Testis (tissue), 3 donors: Measurements from ENCODE around the gene NPEPL1. TPM values are rescaled to one million over a fixed set of nuclear protein-coding genes. Genes with fewer than 3 reads are reported as not detected.

ENCODE experiments used
- DNase-seq: peaks from one replicate; pipeline ENCODE4 v3.0.0-alpha.2; 2019
- H3K27ac ChIP-seq, 2 donors: fragments of 200-600 bp; sonication (generic); one replicate each; pipeline ENCODE4 v1.5.1; 2019
- H3K27me3 ChIP-seq: fragments of 200-600 bp; sonication (generic); one replicate; pipeline ENCODE4 v1.5.1; 2019
- H3K36me3 ChIP-seq: fragments of 200-600 bp; sonication (generic); one replicate; pipeline ENCODE4 v1.5.1; 2017; ENCODE audit warnings: low read depth; ENCODE audit errors: missing control alignments
- H3K4me1 ChIP-seq: fragments of 200-600 bp; sonication (generic); one replicate; pipeline ENCODE4 v1.5.1; 2019
- H3K4me3 ChIP-seq, 2 donors: fragments of 200-600 bp; sonication (generic); one replicate each; pipeline ENCODE4 v1.5.1; 2017 to 2019
- H3K9me3 ChIP-seq: fragments of 200-600 bp; sonication (generic); one replicate; pipeline ENCODE4 v1.5.1; 2017
- POLR2A ChIP-seq: fragments of 450-650 bp; IDR thresholded peaks from one replicate; pipeline ENCODE4 v1.6.1; 2017; ENCODE audit warnings: antibody characterized with exemption, mild to moderate bottlenecking, moderate library complexity
- WGBS, 2 donors: methylation state at CpG; one replicate each; pipeline ENCODE4 v1.1.5; 2018; 5-methylcytosine and 5-hydroxymethylcytosine counted together
- intact Hi-C: fragments of 100-400 bp; cut with DNase I; formaldehyde crosslinking; loops from one replicate; pipeline ENCODE4 v1.15.1; 2023; ENCODE audit warnings: low total_unique reads
- polyA plus RNA-seq: library from polyadenylated mRNA; stranded (reverse); fragments of 350-450 nt; fragmentation: Illumina TruSeq; extraction: RNeasy Lipid Tissue Mini Kit (QIAGEN cat#74804); gene quantifications from one replicate; pipeline ENCODE4 v1.2.3, GENCODE V29; 2014; ENCODE audit warnings: low read depth, low replicate concordance; ENCODE audit not compliant: insufficient read depth
- total RNA-seq, 2 donors: library from RNA; depleted of rRNA; stranded (reverse); fragments of >200 nt; gene quantifications; one replicate each; pipeline ENCODE4 v1.2.3, GENCODE V29; 2016
- TF ChIP-seq, protein P1 (sequence below), 3 experiments: fragments of 450-650 bp in 2 of 3; fragments of 200-600 bp in 1 of 3; sonication (generic) in 1 of 3; IDR thresholded peaks; one replicate each; pipeline ENCODE4 v1.5.1; 2016 to 2019; ENCODE audit warnings: antibody characterized with exemption in 3 of 3, mild to moderate bottlenecking in 2 of 3, moderate library complexity in 1 of 3

NPEPL1 gene
- total and polyA plus RNA-seq, 3 donors from 2014 or later: 47.6 to 79.9 (median 56.3) TPM

DNA sequence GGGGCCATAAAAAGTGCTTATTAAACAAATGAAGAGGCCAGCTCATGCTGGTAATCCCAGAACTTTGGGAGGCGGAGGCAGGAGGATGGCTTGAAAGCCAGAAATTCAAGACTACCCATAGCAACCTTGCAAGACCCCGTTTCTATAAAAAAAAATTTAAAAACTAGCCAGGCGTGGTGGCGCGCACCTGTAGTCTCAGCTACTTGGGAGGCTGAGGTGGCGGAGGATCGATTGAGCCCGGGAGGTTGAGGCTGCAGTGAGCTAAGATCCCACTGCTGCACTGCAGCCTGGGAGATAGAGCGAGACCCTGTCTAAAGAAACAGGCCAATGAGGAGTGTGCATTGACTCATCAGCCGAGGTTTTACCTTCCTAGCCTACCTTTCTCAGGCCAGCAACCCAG is 15.2 kb downstream of the NPEPL1 start:
- Histone ChIP-seq H3K36me3 (no peaks in the 10 kb centered on the region), H3K9me3 (no peaks in the 10 kb centered on the region), H3K27ac (no peak overlapping the region), H3K4me3 (no peak overlapping the region), H3K4me1 (no peaks in the 10 kb centered on the region), H3K27me3 (no peaks in the 10 kb centered on the region)
- WGBS, 2 donors: 93 to 96% methylated on average over 10 of the region's 10 CpGs
- intact Hi-C loops: no loop called here
- no peak for TF ChIP-seq POLR2A
- TF ChIP-seq, protein P1, sequence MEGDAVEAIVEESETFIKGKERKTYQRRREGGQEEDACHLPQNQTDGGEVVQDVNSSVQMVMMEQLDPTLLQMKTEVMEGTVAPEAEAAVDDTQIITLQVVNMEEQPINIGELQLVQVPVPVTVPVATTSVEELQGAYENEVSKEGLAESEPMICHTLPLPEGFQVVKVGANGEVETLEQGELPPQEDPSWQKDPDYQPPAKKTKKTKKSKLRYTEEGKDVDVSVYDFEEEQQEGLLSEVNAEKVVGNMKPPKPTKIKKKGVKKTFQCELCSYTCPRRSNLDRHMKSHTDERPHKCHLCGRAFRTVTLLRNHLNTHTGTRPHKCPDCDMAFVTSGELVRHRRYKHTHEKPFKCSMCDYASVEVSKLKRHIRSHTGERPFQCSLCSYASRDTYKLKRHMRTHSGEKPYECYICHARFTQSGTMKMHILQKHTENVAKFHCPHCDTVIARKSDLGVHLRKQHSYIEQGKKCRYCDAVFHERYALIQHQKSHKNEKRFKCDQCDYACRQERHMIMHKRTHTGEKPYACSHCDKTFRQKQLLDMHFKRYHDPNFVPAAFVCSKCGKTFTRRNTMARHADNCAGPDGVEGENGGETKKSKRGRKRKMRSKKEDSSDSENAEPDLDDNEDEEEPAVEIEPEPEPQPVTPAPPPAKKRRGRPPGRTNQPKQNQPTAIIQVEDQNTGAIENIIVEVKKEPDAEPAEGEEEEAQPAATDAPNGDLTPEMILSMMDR (IDR thresholded peaks at IDR 0.05): no peak
- DNase-seq: no peak

DNA sequence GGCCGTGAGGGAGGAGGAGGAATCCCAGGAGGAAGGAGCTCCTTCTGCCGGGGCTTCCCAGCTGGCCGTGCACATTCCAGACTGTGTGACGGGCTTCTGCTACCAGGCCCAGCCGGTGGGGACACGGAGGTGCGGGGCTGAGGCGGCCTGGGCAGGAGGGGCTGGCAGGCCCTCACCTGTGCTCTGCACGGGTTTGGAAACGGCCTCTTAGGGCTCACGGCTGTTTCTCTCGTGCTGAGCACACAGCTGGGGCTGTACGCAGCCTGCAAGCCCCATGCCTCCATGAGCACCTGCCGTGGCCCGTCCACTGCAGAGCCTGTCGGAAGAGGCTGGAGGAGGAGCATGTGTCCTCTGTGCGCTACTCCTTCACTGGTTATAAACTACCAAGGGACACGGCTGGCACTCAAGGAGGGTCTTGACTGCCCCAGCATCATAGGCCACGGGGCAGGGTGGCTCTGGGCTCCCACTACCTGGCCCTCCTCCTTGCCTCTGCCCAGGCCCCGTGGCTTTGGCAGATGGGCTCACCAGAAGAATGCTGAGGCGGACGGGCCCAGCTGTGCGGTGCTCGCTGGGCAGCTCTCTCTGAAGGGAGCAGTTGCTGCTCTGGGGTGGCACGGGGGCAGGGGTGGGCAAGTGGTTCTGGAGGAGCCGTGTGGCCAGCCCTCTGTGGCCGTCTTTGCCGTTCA is 15.8 kb downstream of the NPEPL1 start:
- peak; percentile 6 for DNase-seq
- intact Hi-C loops: no loop called here
- no peaks in the 10 kb centered on the region for H3K27me3 ChIP-seq
- WGBS, 2 donors: 92 to 96% methylated on average over 16 to 28 of the region's 28 CpGs
- no peaks in the 10 kb centered on the region for H3K9me3 ChIP-seq
- H3K4me1 ChIP-seq: no peaks in the 10 kb centered on the region
- H3K4me3 ChIP-seq: no peak overlapping the region
- TF ChIP-seq POLR2A: no peak
- TF ChIP-seq, protein P1 (IDR thresholded peaks at IDR 0.05): no peak
- H3K27ac ChIP-seq: no peak overlapping the region
- H3K36me3 ChIP-seq: no peaks in the 10 kb centered on the region

DNA sequence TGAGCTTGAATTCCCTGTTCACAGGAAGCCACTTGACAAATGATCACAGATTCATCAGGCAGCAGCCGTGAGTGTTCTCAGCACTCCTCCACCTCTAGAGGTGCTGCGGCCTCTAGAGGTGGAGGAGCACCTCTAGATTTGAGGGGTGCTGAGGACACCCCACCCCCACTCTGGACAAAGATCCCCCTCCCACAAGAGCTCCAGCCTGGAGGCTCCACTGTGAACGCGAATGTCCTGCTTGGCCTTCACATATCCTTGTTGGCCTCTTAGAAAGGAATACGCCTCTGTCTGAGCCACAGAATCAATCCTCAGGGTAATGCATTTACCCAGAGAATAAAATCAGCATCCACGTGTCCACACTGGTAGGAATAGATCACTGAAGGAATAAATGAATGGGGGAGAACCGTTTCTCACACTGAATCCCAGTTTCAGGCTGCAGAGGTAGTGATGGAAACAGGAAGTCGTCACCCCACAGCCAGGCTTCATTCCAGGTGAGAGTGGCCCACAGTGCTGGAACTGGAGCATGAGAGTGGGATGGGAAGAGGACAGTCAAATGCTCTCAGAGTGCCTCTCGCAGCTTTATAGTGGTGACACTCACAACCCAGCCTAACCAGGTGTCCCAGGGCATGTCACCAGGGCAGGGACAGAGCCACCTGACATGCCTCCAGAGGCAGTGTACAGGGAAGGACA is 16.6 kb downstream of the NPEPL1 start:
- Histone ChIP-seq H3K9me3 (no peaks in the 10 kb centered on the region), H3K27me3 (no peaks in the 10 kb centered on the region), H3K4me1 (no peaks in the 10 kb centered on the region), H3K27ac (no peak overlapping the region), H3K36me3 (no peaks in the 10 kb centered on the region), H3K4me3 (no peak overlapping the region)
- DNase-seq: peak; percentile 6
- no peak for TF ChIP-seq POLR2A
- TF ChIP-seq, protein P1 (IDR thresholded peaks at IDR 0.05): no peak
- intact Hi-C loops: no loop called here
- WGBS, 2 donors: 87 to 93% methylated on average over 9 of the region's 9 CpGs

DNA sequence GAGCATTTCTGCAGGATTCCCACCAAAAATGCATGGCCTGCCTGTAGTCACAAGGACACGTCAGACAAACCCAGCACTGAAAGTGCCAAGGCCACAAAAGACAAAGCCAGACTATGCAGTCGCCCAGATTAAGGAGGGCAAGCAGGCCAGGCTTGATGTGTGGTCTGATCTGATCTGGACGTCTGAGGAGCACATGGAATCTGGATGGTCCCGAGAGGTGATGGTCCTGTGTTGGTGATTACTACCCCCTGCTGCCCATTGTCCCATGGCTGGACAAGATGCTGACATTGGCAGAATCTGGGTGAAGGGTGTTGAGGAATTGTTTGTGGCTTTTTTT is 17.1 kb downstream of the NPEPL1 start:
- H3K27ac ChIP-seq: no peak overlapping the region
- WGBS, 2 donors: 73 to 83% methylated on average over 3 to 4 of the region's 4 CpGs
- intact Hi-C loops: no loop called here
- H3K36me3 ChIP-seq: no peaks in the 10 kb centered on the region
- H3K4me3 ChIP-seq: no peak overlapping the region
- no peaks in the 10 kb centered on the region for H3K27me3 ChIP-seq
- DNase-seq: peak; percentile 13
- TF ChIP-seq POLR2A: no peak
- TF ChIP-seq, protein P1 (IDR thresholded peaks at IDR 0.05): no peak
- H3K9me3 ChIP-seq: no peaks in the 10 kb centered on the region
- no peaks in the 10 kb centered on the region for H3K4me1 ChIP-seq
